ENCODE measurements around the gene IL1RL2.

DNA sequence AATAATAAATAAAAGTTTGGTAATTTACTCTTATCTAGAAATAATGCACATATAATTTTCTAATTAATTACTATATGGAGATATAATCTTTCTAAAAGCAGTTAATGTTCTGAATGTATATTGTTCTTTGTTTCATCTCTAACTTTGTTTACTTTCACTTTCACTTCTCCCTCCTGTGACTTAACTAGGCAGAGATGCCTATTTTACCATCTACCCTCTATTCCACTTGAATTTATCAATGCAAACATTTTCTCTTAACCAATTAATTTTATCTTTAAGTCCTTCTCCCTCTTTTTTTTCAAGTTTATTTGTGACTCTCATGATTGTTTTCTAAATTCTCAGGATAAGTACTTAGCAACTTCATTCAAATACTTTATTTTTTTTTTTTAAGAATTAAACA lies 69.5 kb downstream of the IL1RL2 start:
- no peak for TF ChIP-seq ZNF274 (IDR thresholded peaks at IDR 0.05; ENCODE audit: low read depth, low read length)
- no peak for TF ChIP-seq YY1 (IDR thresholded peaks at IDR 0.05; ENCODE audit: insufficient read depth, insufficient read length)
